ENCODE measurements around the gene SLC3A2. TPM values are rescaled to one million over a fixed set of nuclear protein-coding genes. Genes with fewer than 3 reads are reported as not detected.
"Not testable (repeated sequence)": the region's sequence is repeated elsewhere in the genome, so short reads cannot be mapped to it uniquely, and the experiment has no call there.

SLC3A2 gene
- 100 to 1,000 TPM; 209 to 222 (median 211) TPM for polyA plus RNA-seq (ENCODE audit: insufficient read length in 3 of 3)

DNA sequence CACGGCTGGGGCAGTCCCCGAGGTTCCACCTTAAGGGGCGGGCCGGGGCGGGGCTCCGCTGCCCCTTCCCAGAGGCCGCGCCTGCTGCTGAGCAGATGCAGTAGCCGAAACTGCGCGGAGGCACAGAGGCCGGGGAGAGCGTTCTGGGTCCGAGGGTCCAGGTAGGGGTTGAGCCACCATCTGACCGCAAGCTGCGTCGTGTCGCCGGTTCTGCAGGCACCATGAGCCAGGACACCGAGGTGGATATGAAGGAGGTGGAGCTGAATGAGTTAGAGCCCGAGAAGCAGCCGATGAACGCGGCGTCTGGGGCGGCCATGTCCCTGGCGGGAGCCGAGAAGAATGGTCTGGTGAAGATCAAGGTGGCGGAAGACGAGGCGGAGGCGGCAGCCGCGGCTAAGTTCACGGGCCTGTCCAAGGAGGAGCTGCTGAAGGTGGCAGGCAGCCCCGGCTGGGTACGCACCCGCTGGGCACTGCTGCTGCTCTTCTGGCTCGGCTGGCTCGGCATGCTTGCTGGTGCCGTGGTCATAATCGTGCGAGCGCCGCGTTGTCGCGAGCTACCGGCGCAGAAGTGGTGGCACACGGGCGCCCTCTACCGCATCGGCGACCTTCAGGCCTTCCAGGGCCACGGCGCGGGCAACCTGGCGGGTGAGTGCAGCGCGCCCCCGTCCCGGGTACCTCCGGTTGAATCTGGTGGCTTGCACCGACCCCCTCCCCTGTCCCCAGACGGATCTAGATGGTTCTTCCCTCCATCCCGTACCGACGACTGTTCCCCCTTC is at the start of gene SLC3A2:
SLC3A2 (plus strand) TSS at position 94 of the 776 bp plus-strand sequence; CDS start at position 222, 128 bp downstream.
- DNase-seq (ENCODE audit: low read depth in 3 of 3, low spot score in 2 of 3), result peak; percentile 72 to 83 (median 77)

DNA sequence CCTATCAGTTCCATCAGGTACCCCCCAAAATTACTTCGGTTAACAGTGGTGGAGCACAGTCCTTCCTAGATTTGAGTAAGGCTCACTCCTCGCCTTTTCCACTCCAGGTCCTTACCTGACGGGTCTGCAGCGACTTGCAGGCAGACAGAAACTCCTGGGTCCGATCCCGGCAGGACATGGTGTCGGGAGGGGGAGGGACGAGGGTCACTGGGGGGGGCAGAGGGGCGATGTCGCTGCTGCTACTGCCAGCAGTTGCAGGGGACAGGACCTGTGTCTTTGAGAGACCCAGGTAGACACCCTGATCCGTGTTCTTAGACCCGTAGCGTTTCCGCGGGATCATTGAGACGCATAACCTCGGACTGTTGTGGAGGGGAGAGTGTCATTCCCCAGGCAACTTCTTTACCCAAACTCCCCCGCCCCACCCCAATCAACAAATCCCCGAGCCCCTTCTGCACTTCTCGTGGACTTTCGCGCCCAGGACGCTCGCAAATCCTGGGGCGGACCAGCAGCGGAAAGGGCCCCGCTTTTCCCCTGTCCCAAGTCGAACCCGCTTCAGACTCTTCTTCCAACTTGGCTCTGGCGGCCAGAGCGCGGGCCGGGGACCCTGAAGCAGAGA is 49.7 kb upstream of the SLC3A2 start:
- DNase-seq (ENCODE audit: low read depth in 3 of 3, low spot score in 2 of 3), result no peak

DNA sequence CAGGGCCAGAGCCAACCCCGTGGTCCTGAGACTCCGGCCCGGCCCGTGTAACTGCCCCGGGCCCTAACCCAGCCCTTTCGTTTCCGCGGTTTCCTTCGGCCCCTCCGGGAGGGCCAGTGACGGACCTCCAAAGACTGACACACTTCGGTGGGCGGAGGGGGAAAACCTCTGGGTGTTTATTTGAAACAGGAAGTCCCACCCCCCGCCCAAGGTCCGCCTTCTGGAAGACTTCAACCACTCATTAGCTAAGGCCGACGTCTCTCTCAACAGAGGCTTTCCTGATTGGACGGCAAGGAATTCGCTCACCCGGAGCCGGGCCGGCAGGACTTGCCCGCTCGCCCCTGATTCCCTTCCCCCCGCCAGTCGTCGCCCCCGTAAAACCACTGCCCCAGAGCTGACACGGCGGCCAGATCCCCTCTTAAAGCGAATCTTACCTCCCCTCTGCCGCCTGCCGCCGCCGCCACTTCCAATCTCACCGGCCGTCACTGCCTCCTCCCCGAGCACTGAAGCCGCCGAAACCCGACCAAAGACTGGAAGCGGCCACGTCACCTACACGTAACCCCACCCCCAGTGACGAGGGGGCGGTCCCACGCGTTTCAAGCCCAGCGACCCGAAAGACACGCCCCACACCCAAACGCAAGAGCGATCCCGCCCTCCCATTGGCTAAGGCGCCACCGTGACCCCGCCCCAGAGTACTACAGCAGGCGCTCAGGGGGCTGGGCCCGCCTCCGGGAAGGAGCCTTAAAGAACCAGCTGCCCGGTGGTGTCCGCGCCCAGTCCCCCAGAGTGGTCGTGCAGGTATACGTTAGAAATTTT is 49.0 kb upstream of the SLC3A2 start, which contains the start of gene STX5:
STX5 (minus strand) TSS at position 532 of the 816 bp plus-strand sequence. CDS start 808 bp downstream, outside the sequence.
- DNase-seq (ENCODE audit: low read depth in 3 of 3, low spot score in 2 of 3), result peak; percentile 95 to 98 (median 97)

DNA sequence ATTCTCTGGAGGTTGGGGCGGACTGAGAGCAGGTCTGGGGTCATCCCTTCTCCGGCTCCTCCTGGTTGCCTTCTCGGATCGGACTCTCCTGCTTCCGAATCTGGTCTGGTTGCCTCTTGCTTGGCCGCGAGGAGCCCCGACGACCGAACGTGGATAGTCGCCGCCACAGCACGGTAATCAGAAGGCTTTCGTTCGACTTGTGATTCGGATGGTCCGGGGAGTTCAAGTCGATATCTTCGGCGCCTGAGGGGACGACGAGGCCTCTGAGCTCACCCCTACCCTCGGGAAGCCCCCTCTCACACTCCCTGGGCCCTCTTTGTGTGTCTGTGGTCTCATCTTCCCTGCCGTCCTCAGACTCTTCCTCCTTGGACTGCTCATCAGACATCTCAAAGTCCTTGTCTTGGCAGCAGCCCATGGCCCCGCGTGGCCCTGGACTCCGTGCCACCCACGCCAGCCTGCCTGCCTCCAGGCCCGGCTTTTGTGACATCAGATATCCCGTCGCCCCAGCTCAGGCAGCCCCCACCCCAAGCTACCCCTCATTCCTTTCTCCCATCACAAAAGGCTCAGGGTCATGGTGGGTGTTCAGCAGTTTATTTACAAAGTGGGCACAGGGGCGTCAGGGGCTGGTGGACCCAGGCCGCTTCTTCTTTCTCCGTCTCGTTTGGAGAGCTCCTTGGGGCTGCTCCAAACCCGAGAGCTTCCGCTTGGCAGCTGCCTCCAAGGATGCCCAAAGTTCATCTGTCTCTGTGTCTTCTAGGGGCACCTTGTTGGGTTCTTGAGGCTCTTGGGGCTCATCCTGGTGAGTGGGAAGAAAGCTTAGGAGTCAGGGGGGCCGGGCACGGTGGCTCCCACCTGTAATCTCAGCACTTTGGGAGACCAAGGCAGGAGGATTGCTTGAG is 48.1 kb upstream of the SLC3A2 start, which contains the start of gene TEX54:
TEX54 (minus strand) TSS at position 506 of the 899 bp plus-strand sequence.
- no peak for DNase-seq (ENCODE audit: low read depth in 3 of 3, low spot score in 2 of 3)

DNA sequence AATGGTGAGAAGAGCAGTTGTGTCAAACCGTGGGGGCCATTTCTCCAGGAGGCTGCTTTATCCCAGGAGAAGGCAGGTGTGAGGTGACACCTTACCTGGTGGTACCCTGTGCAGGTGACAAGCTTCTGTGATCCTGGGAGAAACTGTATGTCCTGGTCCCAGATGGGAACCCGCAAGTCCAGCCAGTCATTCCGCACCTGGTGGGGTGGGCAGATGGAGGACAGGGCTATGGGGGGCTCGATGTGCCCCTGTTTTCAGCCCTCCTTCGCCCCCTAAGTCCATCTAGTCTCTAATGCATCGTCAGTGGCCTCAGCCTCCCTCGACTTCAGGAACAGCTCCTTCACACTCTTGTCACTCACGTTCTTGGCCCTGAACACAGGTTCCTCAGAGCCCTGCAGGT is 45.4 kb upstream of the SLC3A2 start:
- DNase-seq (ENCODE audit: low read depth in 3 of 3, low spot score in 2 of 3), result no peak

GRCh38 chr11:62839050-62839945 is 41.4 kb upstream of the SLC3A2 start, which contains the start of gene WDR74:
TSS of gene WDR74 (minus strand) at chr11:62839590. CDS start at chr11:62839570, 20 bp downstream.
- peak; percentile 85 to 93 (median 91) for DNase-seq (ENCODE audit: low read depth in 3 of 3, low spot score in 2 of 3)

DNA sequence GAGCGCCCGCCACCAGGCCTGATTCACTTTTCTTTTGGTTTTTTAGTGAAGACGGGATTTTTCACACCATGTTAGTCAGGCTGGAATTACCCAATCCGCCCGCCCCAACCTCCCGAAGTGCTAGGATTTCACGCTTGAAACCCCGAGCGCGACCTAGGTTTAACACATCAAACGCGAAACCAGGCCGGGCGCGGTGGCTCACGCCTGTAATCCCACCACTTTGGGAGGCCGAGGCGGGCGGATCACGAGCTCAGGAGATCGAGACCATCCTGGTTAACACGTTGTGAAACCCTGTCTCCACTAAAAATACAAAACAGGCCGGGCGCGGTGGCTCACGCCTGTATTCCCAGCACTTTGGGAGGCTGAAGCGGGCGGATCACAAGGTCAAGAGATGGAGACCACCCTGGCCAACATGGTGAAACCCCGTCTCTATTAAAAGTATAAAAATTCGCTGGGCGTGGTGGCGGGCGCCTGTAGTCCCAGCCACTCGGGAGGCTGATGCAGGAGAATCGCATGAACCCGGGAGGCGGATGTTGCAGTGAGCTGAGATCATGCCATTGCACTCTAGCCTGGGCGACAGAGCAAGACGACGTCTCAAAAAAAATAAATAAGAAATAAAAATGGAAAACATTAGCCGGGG is 39.9 kb upstream of the SLC3A2 start:
- DNase-seq (ENCODE audit: low read depth in 3 of 3, low spot score in 2 of 3), result peak in 1 of 3 donors; percentile 67

DNA sequence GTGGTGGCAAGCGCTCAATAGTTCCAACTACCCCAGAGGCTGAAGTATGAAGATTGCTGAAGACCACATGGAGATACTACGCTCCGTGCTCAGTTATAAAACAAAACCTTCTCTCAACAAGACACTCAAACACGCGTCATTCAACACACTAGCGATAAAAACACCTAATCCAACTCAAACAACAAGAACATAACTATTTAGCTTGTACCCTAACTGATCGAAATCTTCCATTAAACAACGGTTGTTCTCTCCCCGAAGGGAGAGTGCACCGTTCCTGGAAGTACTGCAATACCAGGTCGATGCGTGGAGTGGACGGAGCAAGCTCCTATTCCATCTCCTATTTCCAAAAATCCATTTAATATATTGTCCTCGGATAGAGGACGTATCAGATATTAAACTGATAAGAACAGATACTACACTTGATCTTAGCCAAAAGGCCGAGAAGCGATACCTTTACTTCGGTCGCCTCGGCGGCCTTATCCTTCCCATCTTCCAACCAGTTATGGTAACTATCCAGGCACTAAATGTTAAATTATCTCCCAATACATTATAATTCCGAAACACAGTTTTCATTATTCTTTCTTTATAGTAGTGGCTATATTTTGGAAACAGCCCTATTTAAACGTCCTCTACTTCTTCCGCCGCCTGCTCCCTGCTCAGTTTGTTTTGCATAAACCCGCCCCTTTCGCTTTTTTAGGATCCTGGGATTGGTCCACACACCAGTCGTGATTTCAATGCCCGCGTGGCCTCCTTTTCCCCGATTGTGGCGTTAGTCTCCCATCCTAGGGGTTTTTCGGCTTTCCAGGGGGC is 39.1 kb upstream of the SLC3A2 start:
- peak; percentile 94 to 98 (median 95) for DNase-seq (ENCODE audit: low read depth in 3 of 3, low spot score in 2 of 3)

- DNase-seq (ENCODE audit: low read depth in 3 of 3, low spot score in 2 of 3), result peak in 1 of 3 donors; percentile 64
These were observed 38.4 kb upstream of the SLC3A2 start for GRCh38 chr11:62842171-62842741.

DNA sequence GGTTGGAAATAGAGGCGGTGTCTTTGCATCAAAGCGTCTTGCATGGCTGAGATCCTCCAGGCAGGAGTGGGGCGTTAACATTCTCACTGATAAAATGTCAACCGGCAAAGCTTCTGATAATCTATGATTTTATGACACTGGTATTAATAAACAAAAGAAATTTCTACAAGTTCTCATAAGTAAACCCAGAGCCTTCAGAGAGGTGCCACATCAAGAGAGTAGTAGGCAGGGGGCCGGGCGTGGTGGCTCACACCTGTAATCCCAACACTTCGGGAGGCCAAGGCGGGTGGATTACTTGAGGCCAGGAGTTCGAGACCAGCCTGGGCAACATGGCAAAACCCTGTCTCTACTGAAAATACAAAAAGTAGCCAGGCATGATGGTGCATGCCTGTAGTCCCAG is 37.8 kb upstream of the SLC3A2 start:
- not testable (repeated sequence) for DNase-seq (ENCODE audit: low read depth in 3 of 3, low spot score in 2 of 3)

- DNase-seq (ENCODE audit: low read depth in 3 of 3, low spot score in 2 of 3), result no peak
These were observed 37.2 kb upstream of the SLC3A2 start for GRCh38 chr11:62843466-62843865.

DNA sequence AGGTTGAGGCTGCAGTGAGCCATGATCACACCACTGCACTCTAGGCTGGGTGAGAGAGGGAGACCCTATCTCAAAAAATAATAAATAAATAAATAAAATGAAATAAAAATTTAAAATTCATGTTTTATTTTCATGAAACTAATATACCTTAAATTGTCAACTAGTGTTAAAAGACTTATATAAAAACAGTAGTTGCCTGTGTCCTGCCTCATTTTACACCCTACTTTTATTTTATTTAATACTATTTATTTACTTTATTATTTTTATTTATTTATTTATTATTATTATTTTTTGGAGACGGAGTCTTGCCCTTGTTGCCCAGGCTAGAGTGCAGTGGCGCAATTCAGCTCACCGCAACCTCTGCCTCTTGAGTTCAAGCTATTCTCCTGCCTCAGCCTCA is 36.5 kb upstream of the SLC3A2 start:
- DNase-seq (ENCODE audit: low read depth in 3 of 3, low spot score in 2 of 3), result no peak

DNA sequence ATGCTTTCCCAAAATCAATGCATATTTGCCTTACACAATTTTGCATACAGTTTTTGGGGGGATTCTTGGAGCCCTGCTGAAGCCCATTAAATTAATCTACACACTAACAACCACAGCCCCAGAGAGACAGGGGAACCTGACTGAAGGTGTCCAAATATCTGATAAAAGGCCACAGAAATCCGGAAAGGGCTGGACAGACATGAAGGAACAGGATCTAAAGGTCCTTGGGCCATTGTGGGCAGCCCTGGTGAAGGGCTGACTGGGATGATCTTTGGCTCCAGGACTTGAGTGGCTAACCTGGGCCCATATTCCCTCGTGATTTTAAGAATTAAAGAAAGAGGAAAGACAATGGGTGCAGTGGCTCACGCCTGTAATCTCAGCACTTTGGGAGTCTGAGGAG is 34.5 kb upstream of the SLC3A2 start:
- DNase-seq (ENCODE audit: low read depth in 3 of 3, low spot score in 2 of 3), result no peak

GRCh38 chr11:62847767-62848314 is 32.9 kb upstream of the SLC3A2 start:
- no peak for DNase-seq (ENCODE audit: low read depth in 3 of 3, low spot score in 2 of 3)

DNA sequence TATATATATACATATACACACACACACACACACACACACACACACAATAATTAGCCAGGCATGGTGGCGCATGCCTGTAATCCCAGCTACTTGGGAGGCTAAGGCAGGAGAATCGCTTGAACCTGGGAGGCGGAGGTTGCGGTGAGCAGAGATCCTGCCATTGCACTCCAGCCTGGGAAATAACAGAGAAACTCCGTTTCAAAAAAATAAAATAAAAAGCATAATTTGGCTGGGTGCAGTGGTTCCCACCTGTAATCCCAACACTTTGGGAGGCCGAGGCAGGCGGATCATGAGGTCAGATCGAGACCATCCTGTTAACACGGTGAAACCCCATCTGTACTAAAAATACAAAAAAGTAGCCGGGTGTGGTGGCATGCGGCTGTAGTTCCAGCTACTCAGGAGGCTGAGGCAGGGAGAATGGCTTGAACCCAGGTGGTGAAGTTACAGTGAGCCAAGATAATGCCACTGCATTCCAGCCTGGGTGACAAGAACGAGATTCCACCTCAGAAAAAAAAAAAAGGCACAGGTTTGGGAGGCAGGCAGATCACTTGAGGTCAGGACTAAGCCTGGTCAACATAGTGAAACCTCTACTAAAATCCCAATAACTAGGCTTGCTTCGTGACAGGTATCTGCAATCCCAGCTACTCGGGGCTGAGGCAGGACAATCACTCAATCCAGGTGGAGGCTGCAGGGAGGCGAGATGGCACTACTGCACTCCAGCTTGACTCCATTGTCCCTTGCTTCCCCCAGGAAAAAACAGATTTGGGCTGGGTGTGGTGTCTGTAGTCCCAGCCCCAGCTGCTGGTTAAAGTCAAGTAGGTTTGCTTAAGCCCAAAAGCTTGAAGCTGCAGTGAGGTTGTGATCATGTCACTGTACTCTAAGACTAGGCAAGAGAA is 29.5 kb upstream of the SLC3A2 start:
- DNase-seq (ENCODE audit: low read depth in 3 of 3, low spot score in 2 of 3), result no peak

Measured in right renal cortex interstitium (tissue), 3 donors.